ENCODE data around the gene PTCD3.

GRCh38 chr2:86124683-86125082, 18.6 kb downstream of the PTCD3 start:
- TF ChIP-seq CTCF (conservative IDR thresholded peaks at IDR 0.05 in 1 of 2, IDR thresholded peaks at IDR 0.05 in 1 of 2; ENCODE audit: low read depth in 1 of 2, low read length in 2 of 2) (no peak), EZH2 (IDR thresholded peaks at IDR 0.05; ENCODE audit: low read length, missing control alignments) (no peak)
